Endodermal cell (in vitro differentiated cells): ENCODE measurements around the gene TPRN. TPM values are rescaled to one million over a fixed set of nuclear protein-coding genes. Genes with fewer than 3 reads are reported as not detected.

Source experiments
- DNase-seq: peaks from one replicate; pipeline ENCODE4 v3.0.0-alpha.2; 2017
- H3K27ac ChIP-seq: 2 replicates; pipeline ENCODE4 v1.5.1; 2013; ENCODE audit warnings: mild to moderate bottlenecking, low read depth, low read length, moderate library complexity
- H3K27me3 ChIP-seq: 2 replicates; pipeline ENCODE4 v1.6.1; 2013; ENCODE audit warnings: mild to moderate bottlenecking, low read length, moderate library complexity; ENCODE audit not compliant: insufficient read depth, control insufficient read depth, poor library complexity, severe bottlenecking
- H3K36me3 ChIP-seq: 2 replicates; pipeline ENCODE4 v1.7.0; 2013; ENCODE audit warnings: mild to moderate bottlenecking, low read length, moderate library complexity; ENCODE audit not compliant: control insufficient read depth, insufficient read depth
- H3K4me1 ChIP-seq: one replicate; pipeline ENCODE4 v1.7.0; 2013; ENCODE audit warnings: low read length; ENCODE audit not compliant: control insufficient read depth, insufficient read depth
- H3K4me3 ChIP-seq: 2 replicates; pipeline ENCODE4 v1.5.1; 2013; ENCODE audit warnings: mild to moderate bottlenecking, low read length, moderate library complexity
- H3K9ac ChIP-seq: 2 replicates; pipeline ENCODE4 v1.6.1; 2013; ENCODE audit warnings: mild to moderate bottlenecking, low read length, moderate library complexity; ENCODE audit not compliant: poor library complexity, severe bottlenecking; ENCODE audit errors: extremely low read depth
- H3K9me3 ChIP-seq: 2 replicates; pipeline ENCODE4 v1.6.1; 2013; ENCODE audit warnings: mild to moderate bottlenecking, low read length, moderate library complexity; ENCODE audit not compliant: control insufficient read depth
- H3K27ac Mint-ChIP-seq: 2 replicates; pipeline ENCODE4 v1.8.0; 2020; ENCODE audit warnings: mixed read lengths
- H3K27me3 Mint-ChIP-seq: 2 replicates; pipeline ENCODE4 v1.8.0; 2021; ENCODE audit warnings: mild to moderate bottlenecking, mixed read lengths; ENCODE audit not compliant: insufficient read depth
- H3K36me3 Mint-ChIP-seq: 2 replicates; pipeline ENCODE4 v1.8.0; 2020; ENCODE audit warnings: low read depth, mixed read lengths
- H3K4me1 Mint-ChIP-seq: 2 replicates; pipeline ENCODE4 v1.8.0; 2020; ENCODE audit warnings: mixed read lengths
- H3K4me3 Mint-ChIP-seq: 2 replicates; pipeline ENCODE4 v1.8.0; 2020; ENCODE audit warnings: mild to moderate bottlenecking, moderate library complexity, mixed read lengths
- H3K9me3 Mint-ChIP-seq: 2 replicates; pipeline ENCODE4 v1.8.0; 2020; ENCODE audit warnings: mild to moderate bottlenecking, mixed read lengths
- WGBS, 2 experiments: methylation state at CpG; one replicate each; pipeline versions ENCODE4 v1.1.5 to v1.1.7; 2013; ENCODE audit warnings: missing lambda C conversion rate in 2 of 2, mixed read lengths in 1 of 2; ENCODE audit not compliant: insufficient coverage in 1 of 2, insufficient read length in 1 of 2; 5-methylcytosine and 5-hydroxymethylcytosine counted together
- total RNA-seq, 2 donors: library from RNA; stranded (reverse); fragmentation: NEBNext Ultra II Directional in 1 of 2; extraction: Animal tissue kit (Norgen Biotek cat#: 25700) in 1 of 2; gene quantifications; 2 replicates in 1 of 2; 3 replicates in 1 of 2; pipeline ENCODE4 v1.2.1, GENCODE V29; 2021
- TF ChIP-seq, protein P1 (sequence below): fragments of 200-600 bp; sonication (generic); conservative IDR thresholded peaks from 2 replicates; pipeline ENCODE4 v1.5.0; 2021; ENCODE audit warnings: antibody characterized with exemption, mild to moderate bottlenecking

The TPRN gene
- total RNA-seq, 2 donors from 2014 or later, result 19.0 to 23.9 TPM

DNA sequence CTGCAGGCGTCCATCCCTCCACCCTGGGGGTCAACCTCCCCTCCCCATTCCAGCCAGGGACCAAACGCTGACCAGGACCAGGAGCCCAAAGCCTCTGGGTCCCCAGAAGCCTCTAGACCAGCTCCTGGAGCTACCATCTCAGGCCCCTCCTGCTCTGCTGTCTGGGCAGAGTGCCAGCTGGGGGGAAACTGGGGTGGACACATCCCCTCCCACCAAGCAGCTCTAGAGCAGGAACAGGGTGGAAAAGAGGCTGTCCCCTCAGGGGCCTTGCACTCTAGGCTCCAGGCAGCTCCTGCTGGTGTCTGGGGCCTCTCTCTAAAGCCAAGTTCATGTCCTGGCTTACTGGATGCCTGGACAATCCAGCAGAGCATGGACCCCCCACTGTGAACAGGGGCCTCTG, 7.7 kb downstream of the TPRN start:
- no peaks in the 10 kb centered on the region for H3K27me3 Mint-ChIP-seq
- H3K9me3 Mint-ChIP-seq, result no peaks in the 10 kb centered on the region
- H3K36me3 Mint-ChIP-seq, result peaks cover 9% of the 10 kb centered on the region
- no peak for DNase-seq
- no peaks in the 10 kb centered on the region for H3K27me3 ChIP-seq
- H3K4me3 ChIP-seq, result no peak overlapping the region
- TF ChIP-seq, protein P1, sequence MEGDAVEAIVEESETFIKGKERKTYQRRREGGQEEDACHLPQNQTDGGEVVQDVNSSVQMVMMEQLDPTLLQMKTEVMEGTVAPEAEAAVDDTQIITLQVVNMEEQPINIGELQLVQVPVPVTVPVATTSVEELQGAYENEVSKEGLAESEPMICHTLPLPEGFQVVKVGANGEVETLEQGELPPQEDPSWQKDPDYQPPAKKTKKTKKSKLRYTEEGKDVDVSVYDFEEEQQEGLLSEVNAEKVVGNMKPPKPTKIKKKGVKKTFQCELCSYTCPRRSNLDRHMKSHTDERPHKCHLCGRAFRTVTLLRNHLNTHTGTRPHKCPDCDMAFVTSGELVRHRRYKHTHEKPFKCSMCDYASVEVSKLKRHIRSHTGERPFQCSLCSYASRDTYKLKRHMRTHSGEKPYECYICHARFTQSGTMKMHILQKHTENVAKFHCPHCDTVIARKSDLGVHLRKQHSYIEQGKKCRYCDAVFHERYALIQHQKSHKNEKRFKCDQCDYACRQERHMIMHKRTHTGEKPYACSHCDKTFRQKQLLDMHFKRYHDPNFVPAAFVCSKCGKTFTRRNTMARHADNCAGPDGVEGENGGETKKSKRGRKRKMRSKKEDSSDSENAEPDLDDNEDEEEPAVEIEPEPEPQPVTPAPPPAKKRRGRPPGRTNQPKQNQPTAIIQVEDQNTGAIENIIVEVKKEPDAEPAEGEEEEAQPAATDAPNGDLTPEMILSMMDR, result no peak
- no peaks in the 10 kb centered on the region for H3K9me3 ChIP-seq
- no peak overlapping the region for H3K27ac ChIP-seq
- peaks cover 14% of the 10 kb centered on the region for H3K36me3 ChIP-seq
- peaks cover 15% of the 10 kb centered on the region for H3K4me1 ChIP-seq
- no peak overlapping the region for H3K27ac Mint-ChIP-seq
- no peak overlapping the region for H3K4me3 Mint-ChIP-seq
- H3K4me1 Mint-ChIP-seq, result peaks cover 12% of the 10 kb centered on the region
- no peak overlapping the region for H3K9ac ChIP-seq
- WGBS, 2 experiments, result 95% methylated on average over 2 of the region's 2 CpGs; no CpG with 5 or more reads in 1 of the 2 experiments

DNA sequence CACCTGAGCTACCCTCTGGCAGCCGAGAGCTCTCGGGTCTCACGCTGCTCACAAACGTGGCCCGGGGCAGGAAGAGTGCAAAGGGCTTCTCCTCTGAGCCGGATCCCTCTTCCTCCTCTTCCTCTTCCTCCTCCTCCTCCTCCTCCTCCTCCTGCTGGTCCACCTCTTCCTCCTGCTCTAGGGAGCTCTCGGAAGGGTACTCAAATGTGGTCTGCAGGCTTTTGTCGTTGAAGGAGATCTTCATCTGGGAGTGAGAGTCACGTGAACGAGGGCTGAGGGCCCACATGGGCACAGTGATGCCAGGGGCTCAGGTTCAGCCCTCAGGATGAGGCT, 8.1 kb downstream of the TPRN start:
- Mint-ChIP-seq H3K9me3 (no peaks in the 10 kb centered on the region), H3K4me1 (peaks cover 15% of the 10 kb centered on the region), H3K27me3 (no peaks in the 10 kb centered on the region), H3K36me3 (peaks cover 9% of the 10 kb centered on the region), H3K4me3 (no peak overlapping the region), H3K27ac (no peak overlapping the region)
- DNase-seq, result no peak
- H3K27ac ChIP-seq, result no peak overlapping the region
- H3K4me1 ChIP-seq, result peaks cover 17% of the 10 kb centered on the region
- no peak overlapping the region for H3K9ac ChIP-seq
- H3K9me3 ChIP-seq, result no peaks in the 10 kb centered on the region
- peaks cover 14% of the 10 kb centered on the region for H3K36me3 ChIP-seq
- H3K27me3 ChIP-seq, result no peaks in the 10 kb centered on the region
- H3K4me3 ChIP-seq, result no peak overlapping the region
- TF ChIP-seq, protein P1, result no peak
- WGBS, 2 experiments, result 92 to 100% methylated on average over 9 to 10 of the region's 10 CpGs

DNA sequence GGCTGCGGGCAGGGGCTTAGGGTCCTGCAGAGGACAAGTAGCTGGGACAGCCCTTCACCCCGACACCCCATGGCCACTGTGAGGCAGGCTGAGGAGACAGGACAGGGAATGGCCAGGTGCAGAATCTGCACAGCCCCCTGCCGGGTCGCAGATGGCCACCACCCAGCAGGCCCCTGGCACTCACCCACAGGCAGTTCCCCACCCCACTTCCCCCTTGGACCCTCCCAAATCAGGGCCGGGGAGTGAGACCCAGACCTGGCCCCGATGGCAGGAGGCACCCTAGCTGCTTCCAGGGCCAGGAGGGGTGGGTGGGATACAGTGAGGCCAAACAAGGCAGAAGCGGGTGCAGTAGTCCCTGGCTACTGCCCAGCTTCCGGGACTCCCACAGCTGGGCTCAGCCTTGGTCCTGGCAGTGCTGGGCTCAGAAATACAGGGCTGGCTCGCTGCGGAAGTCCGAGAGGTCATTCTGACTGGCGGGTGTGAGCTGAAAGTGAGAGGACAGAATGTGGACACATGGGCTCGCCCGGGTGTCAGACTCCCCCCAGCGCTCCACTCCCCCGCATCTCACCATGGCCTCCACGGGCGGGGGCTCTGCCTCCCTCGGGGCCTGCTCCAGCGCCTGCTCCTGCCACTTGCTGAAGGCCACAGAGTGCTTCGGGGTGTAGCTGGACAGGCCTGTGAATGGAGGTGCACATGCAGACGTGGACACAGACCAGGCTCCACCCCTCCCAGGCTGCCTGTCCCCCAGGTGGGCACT, 8.7 kb downstream of the TPRN start:
- Histone ChIP-seq H3K27me3 (no peaks in the 10 kb centered on the region), H3K36me3 (peaks cover 19% of the 10 kb centered on the region), H3K27ac (no peak overlapping the region), H3K9ac (no peak overlapping the region), H3K4me1 (peaks cover 23% of the 10 kb centered on the region), H3K4me3 (no peak overlapping the region), H3K9me3 (no peaks in the 10 kb centered on the region)
- H3K4me1 Mint-ChIP-seq, result peaks cover 20% of the 10 kb centered on the region
- H3K36me3 Mint-ChIP-seq, result peaks cover 9% of the 10 kb centered on the region
- DNase-seq, result no peak
- H3K27ac Mint-ChIP-seq, result no peak overlapping the region
- no peaks in the 10 kb centered on the region for H3K9me3 Mint-ChIP-seq
- H3K27me3 Mint-ChIP-seq, result no peaks in the 10 kb centered on the region
- TF ChIP-seq, protein P1, result no peak
- 95 to 96% methylated on average over 14 to 22 of the region's 22 CpGs for WGBS, 2 experiments
- no peak overlapping the region for H3K4me3 Mint-ChIP-seq
